ENCODE measurements around the gene IL10RA. TPM values are rescaled to one million over a fixed set of nuclear protein-coding genes. Genes with fewer than 3 reads are reported as not detected.

IL10RA gene
- total and polyA plus RNA-seq, 9 of the 15 experiments (the other 6 are each of a cell fraction or from before 2014, with no cell fraction given) = 0.17 to 17.3 (median 2.9) TPM

- TF ChIP-seq ZBTB40 (IDR thresholded peaks at IDR 0.05) (peak; percentile 45; the same call in 1 of the 2 replicates), ZBTB40 (CRISPR knock-in tag; IDR thresholded peaks at IDR 0.05) (peak; percentile 71; the same call in 1 of the 2 replicates), ZNF316 (IDR thresholded peaks at IDR 0.05) (no peak), ZHX1 (conservative IDR thresholded peaks at IDR 0.05; ENCODE audit: low read length) (no peak), NFE2L1 (tag; IDR thresholded peaks at IDR 0.05; ENCODE audit: borderline replicate concordance, low read depth) (no peak), RBM34 (IDR thresholded peaks at IDR 0.05; ENCODE audit: borderline replicate concordance, insufficient read depth, low read length) (peak; percentile 93; the same call in 1 of the 2 replicates), SMARCA4 (IDR thresholded peaks at IDR 0.05) (peak; percentile 68), CSDE1 (IDR thresholded peaks at IDR 0.05) (peak in 1 of 2 experiments; percentile 50; a peak in 1 of 4 replicates), TAF7 (tag; IDR thresholded peaks at IDR 0.05) (no peak), MXD1 (CRISPR knock-in tag; IDR thresholded peaks at IDR 0.05; ENCODE audit: borderline replicate concordance, poor library complexity, severe bottlenecking) (no peak), TBP (optimal IDR thresholded peaks at IDR 0.05; ENCODE audit: low read depth, low read length) (peak; percentile 69), DDX20 (tag; IDR thresholded peaks at IDR 0.05; ENCODE audit: low read depth) (no peak), ZNF395 (CRISPR knock-in tag; IDR thresholded peaks at IDR 0.05) (no peak)
These were observed at the start of gene IL10RA (continued) for GRCh38 chr11:117985953-117986887.
